Colonic mucosa (tissue), 4 donors: ENCODE data around the gene CABLES2. TPM values are rescaled to one million over a fixed set of nuclear protein-coding genes. Genes with fewer than 3 reads are reported as not detected.

ENCODE experiments used
- DNase-seq: peaks from one replicate; pipeline ENCODE4 v3.0.0-alpha.2; 2020
- H3K27ac ChIP-seq: fragments of 200-600 bp; one replicate; pipeline ENCODE4 v1.8.0; 2021
- H3K27me3 ChIP-seq: fragments of 200-600 bp; one replicate; pipeline ENCODE4 v1.8.0; 2021
- H3K36me3 ChIP-seq: fragments of 200-600 bp; one replicate; pipeline ENCODE4 v1.8.0; 2021
- H3K4me1 ChIP-seq: fragments of 200-600 bp; one replicate; pipeline ENCODE4 v1.8.0; 2021; ENCODE audit warnings: mild to moderate bottlenecking
- H3K4me3 ChIP-seq: fragments of 200-600 bp; one replicate; pipeline ENCODE4 v1.8.0; 2021
- H3K9ac ChIP-seq, 2 donors: one replicate each; pipeline ENCODE4 v1.7.0; 2013; ENCODE audit warnings: control low read depth in 2 of 2, low read depth in 2 of 2, low read length in 2 of 2
- H3K9me3 ChIP-seq: fragments of 200-600 bp; one replicate; pipeline ENCODE4 v1.8.0; 2021
- intact Hi-C: fragments of 100-400 bp; cut with DNase I; formaldehyde crosslinking; loops from one replicate; pipeline ENCODE4 v1.14.1; 2022
- total RNA-seq, 2 donors: library from RNA; stranded (reverse); fragmentation: NEBNext Ultra II Directional in 1 of 2; extraction: Animal tissue kit (Norgen Biotek cat#: 25700) in 1 of 2; gene quantifications; one replicate each; pipeline ENCODE4 v1.2.1, GENCODE V29; 2021
- TF ChIP-seq, protein P1 (sequence below): fragments of 200-600 bp; IDR thresholded peaks from one replicate; pipeline ENCODE4 v1.8.0; 2022; ENCODE audit warnings: antibody characterized with exemption, mild to moderate bottlenecking
- donor health status: healthy.
- donor health status: DM: no; HTN: no; CAD: no.
- donor health status: DM: no; HTN: no; CAD: no.

The CABLES2 gene
- total RNA-seq, 2 donors from 2014 or later: 7.8 to 10.5 TPM

DNA sequence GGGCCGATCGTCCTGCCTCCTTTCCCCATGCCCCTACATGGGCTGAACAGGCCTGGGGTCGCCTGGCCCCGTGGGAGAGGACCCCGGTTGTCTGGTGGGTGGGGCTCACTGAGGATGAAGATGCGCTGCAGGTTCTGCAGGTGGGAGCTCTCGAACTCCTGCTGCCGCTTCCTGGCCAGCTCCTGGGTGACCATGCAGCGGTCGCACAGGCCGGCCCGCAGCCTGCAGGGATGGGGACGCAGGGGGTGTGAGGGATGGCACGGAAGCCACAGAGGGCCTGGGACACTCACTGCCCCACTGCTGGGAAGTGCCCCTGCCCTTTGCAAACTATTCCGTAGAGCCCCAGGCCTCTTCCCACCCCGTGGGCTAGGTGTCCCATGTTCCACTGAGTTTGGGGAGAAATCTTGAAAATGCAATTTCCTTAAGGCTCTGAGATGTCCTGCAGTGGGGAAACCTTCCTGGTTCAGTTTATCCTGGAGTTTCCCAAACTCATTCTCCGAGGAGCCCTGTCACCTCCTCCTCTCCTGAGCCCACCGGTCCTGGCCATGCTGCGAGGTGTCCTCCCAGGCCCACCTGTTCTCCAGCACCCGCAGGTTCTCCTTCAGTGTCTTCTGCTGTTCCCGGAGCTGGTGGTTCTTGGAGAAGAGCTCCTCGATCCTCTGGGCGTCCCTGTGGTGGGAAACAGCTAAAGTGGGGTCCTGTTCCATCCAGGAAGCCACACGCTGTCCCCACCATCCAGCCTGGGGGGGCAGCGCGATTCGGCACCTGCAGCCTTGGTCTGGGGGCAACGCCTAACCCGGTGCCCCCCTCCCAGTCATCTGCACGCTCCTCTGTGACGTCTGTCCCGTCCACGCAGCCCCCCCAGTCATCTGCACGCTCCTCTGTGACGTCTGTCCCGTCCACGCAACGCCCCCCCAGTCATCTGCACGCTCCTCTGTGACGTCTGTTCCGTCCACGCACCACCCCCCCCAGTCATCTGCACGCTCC, 9.9 kb upstream of the CABLES2 start:
- H3K9me3 ChIP-seq: no peaks in the 10 kb centered on the region
- no peak overlapping the region for H3K9ac ChIP-seq
- H3K27ac ChIP-seq: no peak overlapping the region
- intact Hi-C loops: loop anchor here (10.0 kb wide), 1 partner anchor 198 kb away; no protein-coding TSS in a partner anchor
- no peaks in the 10 kb centered on the region for H3K27me3 ChIP-seq
- H3K36me3 ChIP-seq: no peaks in the 10 kb centered on the region
- DNase-seq: no peak
- TF ChIP-seq, protein P1, sequence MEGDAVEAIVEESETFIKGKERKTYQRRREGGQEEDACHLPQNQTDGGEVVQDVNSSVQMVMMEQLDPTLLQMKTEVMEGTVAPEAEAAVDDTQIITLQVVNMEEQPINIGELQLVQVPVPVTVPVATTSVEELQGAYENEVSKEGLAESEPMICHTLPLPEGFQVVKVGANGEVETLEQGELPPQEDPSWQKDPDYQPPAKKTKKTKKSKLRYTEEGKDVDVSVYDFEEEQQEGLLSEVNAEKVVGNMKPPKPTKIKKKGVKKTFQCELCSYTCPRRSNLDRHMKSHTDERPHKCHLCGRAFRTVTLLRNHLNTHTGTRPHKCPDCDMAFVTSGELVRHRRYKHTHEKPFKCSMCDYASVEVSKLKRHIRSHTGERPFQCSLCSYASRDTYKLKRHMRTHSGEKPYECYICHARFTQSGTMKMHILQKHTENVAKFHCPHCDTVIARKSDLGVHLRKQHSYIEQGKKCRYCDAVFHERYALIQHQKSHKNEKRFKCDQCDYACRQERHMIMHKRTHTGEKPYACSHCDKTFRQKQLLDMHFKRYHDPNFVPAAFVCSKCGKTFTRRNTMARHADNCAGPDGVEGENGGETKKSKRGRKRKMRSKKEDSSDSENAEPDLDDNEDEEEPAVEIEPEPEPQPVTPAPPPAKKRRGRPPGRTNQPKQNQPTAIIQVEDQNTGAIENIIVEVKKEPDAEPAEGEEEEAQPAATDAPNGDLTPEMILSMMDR: no peak
- H3K4me1 ChIP-seq: peaks cover 11% of the 10 kb centered on the region
- no peak overlapping the region for H3K4me3 ChIP-seq

DNA sequence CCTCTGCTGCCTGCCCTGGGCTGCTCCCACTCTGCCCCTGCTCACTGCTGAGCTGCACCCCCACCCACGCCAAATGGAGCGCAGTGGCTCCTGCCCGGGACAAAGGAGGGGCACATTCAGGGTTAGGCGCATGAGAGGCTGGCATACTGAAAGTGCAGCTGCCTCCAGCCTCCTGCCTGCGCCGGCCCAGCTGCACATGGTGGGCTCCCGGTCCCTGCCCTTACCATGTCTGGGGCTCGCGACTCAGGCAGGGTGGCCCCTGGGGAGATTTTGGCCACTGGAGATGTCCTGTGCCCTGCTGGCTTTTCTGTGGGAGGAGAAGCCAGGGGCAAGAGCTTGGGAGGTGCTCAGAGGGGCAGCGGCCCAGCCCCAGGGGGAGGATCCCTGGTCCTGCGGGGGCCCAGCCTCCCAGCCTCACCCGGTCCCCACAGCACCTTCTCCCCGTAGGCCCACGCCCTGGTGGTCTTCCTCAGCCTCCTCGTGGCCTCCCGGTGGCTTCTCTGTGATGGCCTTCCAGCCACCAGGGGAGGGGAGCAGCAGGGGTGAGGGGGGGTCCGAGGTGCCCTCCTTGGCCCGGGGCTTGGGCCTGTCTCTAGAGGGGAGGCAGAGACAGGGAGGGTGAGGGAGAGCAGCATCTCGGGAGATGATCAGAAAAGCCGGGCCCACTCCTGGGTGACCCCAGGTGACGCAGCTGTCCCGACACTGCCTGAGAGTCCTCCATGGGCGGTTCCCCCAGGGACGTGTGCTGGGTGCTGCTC, 8.4 kb upstream of the CABLES2 start:
- TF ChIP-seq, protein P1: no peak
- DNase-seq: no peak
- no peak overlapping the region for H3K4me3 ChIP-seq
- no peak overlapping the region for H3K27ac ChIP-seq
- no peaks in the 10 kb centered on the region for H3K9me3 ChIP-seq
- no peak overlapping the region for H3K9ac ChIP-seq
- peaks cover 11% of the 10 kb centered on the region for H3K4me1 ChIP-seq
- H3K36me3 ChIP-seq: no peaks in the 10 kb centered on the region
- intact Hi-C loops: loop anchor here (10.0 kb wide), 1 partner anchor 199 kb away; no protein-coding TSS in a partner anchor
- no peaks in the 10 kb centered on the region for H3K27me3 ChIP-seq

DNA sequence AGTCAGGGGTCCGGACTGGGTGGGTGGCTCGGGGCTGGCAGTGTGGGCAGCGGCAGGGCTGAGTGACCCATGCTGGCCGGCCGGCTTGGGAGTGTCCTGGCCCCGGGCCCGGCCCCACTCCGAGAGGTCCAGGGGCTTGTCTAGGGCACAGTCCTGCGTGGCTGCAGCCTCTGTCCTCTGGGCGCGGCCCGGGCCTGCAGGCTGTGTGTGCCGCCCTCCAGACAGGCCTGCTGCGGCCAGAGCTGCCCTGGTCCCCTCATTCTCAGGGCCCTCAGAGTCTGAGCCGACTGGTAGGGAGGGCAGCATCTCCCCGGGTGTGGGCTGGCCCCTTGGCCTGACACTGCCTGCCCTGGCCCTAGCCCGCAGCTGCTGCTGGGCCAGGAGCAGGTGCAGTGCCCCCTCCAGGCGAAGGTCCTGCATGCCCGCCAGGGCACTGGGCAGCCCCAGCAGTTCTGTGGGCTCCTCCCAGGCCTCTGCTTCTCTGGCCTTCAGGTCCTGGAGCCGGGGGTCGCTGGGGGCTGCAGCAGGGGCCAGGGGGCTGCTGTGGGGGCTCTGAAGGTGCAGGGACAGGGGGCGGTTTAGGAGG, 6.9 kb upstream of the CABLES2 start:
- H3K4me1 ChIP-seq: peaks cover 11% of the 10 kb centered on the region

DNA sequence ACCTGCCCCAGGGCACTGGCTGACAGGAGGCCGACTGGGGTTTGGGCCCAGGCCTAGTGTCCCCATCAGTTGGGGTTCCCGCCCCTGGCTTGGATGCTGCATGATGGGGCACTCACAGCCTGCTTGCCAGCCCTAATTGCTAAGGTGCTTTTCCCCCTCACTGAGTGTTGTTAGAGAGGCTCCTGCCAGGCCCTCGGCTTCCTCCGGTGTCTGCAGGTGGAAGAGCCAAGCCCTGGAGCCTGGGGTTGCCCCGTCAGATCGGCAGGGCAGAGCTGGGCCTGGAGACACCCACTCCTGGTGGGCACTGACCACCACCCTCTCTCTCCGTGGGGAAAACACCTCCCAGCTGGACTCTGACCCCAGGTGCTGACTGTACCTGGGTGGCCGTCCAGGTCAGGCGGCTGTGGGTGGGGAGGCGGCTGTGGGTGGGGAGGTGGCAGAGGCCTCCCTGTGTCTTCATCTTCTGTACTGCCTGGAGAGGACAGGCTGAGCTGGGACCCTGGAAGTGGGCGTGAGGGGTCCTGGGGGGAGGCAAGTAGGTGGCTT, 6.0 kb upstream of the CABLES2 start:
- intact Hi-C loops: loop anchor here (5.0 to 10.0 kb wide), 2 partner anchors 84 to 202 kb away; no protein-coding TSS in a partner anchor
- Histone ChIP-seq H3K4me3 (no peak overlapping the region), H3K36me3 (no peaks in the 10 kb centered on the region), H3K9me3 (no peaks in the 10 kb centered on the region), H3K27ac (peak overlapping the region; percentile 85), H3K9ac (peak overlapping the region; percentile 61 to 78), H3K27me3 (no peaks in the 10 kb centered on the region), H3K4me1 (peaks cover 11% of the 10 kb centered on the region)
- DNase-seq: peak; percentile 81
- TF ChIP-seq, protein P1: no peak

More for the DNA sequence above, 6.9 kb upstream of the CABLES2 start:
- H3K9me3 ChIP-seq: no peaks in the 10 kb centered on the region
- peak overlapping the region; percentile 85 for H3K27ac ChIP-seq
- no peak for DNase-seq
- H3K27me3 ChIP-seq: no peaks in the 10 kb centered on the region
- intact Hi-C loops: loop anchor here (5.0 to 10.0 kb wide), 2 partner anchors 83 to 201 kb away; no protein-coding TSS in a partner anchor
- H3K4me3 ChIP-seq: no peak overlapping the region
- no peaks in the 10 kb centered on the region for H3K36me3 ChIP-seq
- TF ChIP-seq, protein P1: no peak
- H3K9ac ChIP-seq: peak overlapping the region; percentile 12 to 26
